PFSK-1 (cell line): ENCODE data around the gene RASSF1.
A peak's percentile ranks its signal among the peaks of the same experiment; 100 is the strongest.

Experiments used
- FOXP2 ChIP-seq: optimal IDR thresholded peaks from 2 replicates; pipeline ENCODE3; 2011; ENCODE audit warnings: borderline replicate concordance, control low read depth, inconsistent platforms; ENCODE audit not compliant: insufficient read depth; ENCODE audit errors: extremely low read length, extremely low read depth
- POLR2AphosphoS5 ChIP-seq: IDR thresholded peaks from 2 replicates; pipeline ENCODE4 v1.6.1; 2012; ENCODE audit warnings: low read depth, mild to moderate bottlenecking, control low read depth, low read length, moderate library complexity
- REST ChIP-seq, 2 experiments: IDR thresholded peaks; 2 replicates each; pipeline versions ENCODE4 v1.6.1 to v1.8.0; 2011 to 2012; ENCODE audit warnings: low read depth in 2 of 2, low read length in 2 of 2, control low read depth in 1 of 2, inconsistent platforms in 1 of 2, mild to moderate bottlenecking in 1 of 2, moderate library complexity in 1 of 2; ENCODE audit not compliant: insufficient read depth in 1 of 2
- SIN3A ChIP-seq: IDR thresholded peaks from 2 replicates; pipeline ENCODE4 v1.6.1; 2012; ENCODE audit warnings: mild to moderate bottlenecking, low read length, moderate library complexity, borderline replicate concordance; ENCODE audit not compliant: insufficient read depth
- TAF1 ChIP-seq: IDR thresholded peaks from 2 replicates; pipeline ENCODE4 v1.6.1; 2012; ENCODE audit warnings: low read length, control low read depth, borderline replicate concordance; ENCODE audit not compliant: insufficient read depth

RASSF1 gene

DNA sequence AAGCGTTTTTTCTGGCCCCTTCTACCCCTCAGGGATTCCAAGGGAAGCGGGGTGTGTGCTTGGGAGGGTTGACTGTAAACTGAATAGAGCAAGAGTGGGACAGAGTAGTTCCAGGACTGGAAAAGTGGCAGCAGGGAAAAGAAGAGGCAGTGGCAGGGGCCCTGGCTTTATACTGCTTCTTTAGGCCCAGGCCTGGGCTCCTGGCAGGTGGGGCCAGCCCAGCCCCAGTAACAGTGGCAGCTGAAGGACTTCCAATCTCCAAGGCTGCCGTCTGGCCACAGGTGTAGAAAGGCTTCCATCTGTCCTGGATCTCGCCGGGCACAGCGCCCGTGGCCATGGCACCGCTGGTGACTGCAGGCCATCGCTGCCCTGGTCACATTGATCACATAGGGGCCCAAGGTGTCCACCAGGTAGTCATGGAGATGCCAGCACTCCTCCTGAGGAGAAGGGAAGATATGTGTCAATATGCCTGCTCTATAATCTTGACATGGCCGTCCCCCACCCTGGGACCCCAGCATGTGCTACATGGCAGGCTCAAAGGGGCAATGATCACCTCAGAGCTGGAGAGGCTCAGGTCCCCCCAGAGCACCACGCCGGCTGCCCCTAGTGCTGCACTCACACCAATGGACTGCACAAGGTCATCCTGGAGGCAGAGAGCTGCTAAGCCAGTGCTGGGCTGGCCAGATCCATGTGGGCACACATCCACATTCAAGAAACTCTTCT is 47.4 kb downstream of the RASSF1 start:
- TF ChIP-seq FOXP2, result no peak
- TF ChIP-seq REST (IDR thresholded peaks at IDR 0.05; ENCODE audit: insufficient read depth in 1 of 2, low read depth in 2 of 2, low read length in 2 of 2), result no peak
- TF ChIP-seq POLR2AphosphoS5, result no peak
- no peak for TF ChIP-seq SIN3A
- TF ChIP-seq TAF1, result no peak

- TF ChIP-seq REST (IDR thresholded peaks at IDR 0.05; ENCODE audit: insufficient read depth in 1 of 2, low read depth in 2 of 2, low read length in 2 of 2) (no peak), POLR2AphosphoS5 (peak; percentile 79)
These were observed 48.2 kb downstream of the RASSF1 start, which contains the start of gene IFRD2 for GRCh38 chr3:50292159-50293078. IFRD2 (minus strand) TSS chr3:50292429; CDS start chr3:50292274, 155 bp downstream.

DNA sequence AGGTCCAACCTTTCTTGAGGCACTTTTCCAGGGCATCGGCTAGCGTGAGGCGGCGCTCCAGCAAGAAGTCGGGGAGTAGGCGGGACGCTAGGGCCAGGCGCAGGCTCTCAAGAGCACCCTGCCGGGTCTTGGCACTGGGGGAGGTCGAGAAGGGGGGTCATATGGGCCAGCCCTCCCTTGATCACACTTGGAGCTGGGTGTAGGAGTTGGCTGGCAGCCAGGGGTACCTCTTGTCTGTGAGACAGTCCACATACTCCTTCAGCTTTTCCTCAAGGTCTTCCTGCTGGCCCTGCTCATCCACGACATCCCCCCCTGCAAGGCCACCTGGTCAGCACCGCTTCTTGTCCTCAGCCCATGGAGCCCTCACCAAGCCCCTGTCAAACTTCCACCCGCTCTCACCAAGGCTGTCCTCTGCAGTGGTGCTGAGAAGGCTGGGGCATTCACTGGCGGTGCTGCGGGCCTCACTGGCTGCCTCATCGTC is 50.4 kb downstream of the RASSF1 start:
- no peak for TF ChIP-seq FOXP2
- TF ChIP-seq TAF1, result no peak
- TF ChIP-seq POLR2AphosphoS5, result no peak
- TF ChIP-seq REST (IDR thresholded peaks at IDR 0.05; ENCODE audit: insufficient read depth in 1 of 2, low read depth in 2 of 2, low read length in 2 of 2), result no peak
- TF ChIP-seq SIN3A, result no peak

DNA sequence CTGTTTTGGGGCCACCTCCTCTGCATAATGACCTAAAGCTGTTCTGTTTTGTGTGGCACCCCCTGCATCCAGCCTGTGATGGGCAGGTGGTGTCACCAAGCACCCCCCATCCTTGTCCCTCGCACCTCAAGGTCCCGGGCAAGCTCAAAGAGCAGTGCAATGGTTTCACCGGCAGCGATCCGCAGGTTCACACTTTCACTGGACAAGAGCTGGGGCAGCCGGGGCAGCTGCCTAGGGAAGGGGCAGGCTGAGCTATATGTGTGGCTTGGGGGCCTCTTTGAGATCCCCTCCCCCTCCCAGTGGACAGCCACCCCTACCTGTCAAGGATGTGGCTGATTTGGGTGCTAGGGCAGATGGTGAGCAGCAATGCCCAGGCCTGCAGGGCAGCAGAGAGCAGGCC is 51.5 kb downstream of the RASSF1 start:
- TF ChIP-seq SIN3A (no peak), REST (IDR thresholded peaks at IDR 0.05; ENCODE audit: insufficient read depth in 1 of 2, low read depth in 2 of 2, low read length in 2 of 2) (no peak), TAF1 (no peak), POLR2AphosphoS5 (no peak), FOXP2 (no peak)
